Activated T-helper 1 cell treated with anti-CD3 and anti-CD28 coated beads, Interleukin-12 subunit alpha, Interleukin-12 subunit beta, Interleukin-2, Interleukin-4 antibody, amounts not matched to agents 30 ng/mL and 10 ng/mL and 1 ng/mL, durations not matched to agents 14 hours and 24 hours and 36 hours (primary cell): ENCODE results near the gene NPIPA5. TPM values are rescaled to one million over a fixed set of nuclear protein-coding genes. Genes with fewer than 3 reads are reported as not detected.
"Not testable (repeated sequence)": the region's sequence is repeated elsewhere in the genome, so short reads cannot be mapped to it uniquely, and the experiment has no call there.

Source experiments
- DNase-seq: peaks from one replicate; pipeline ENCODE4 v3.0.0; 2021; ENCODE audit warnings: low spot score
- H3K27ac Mint-ChIP-seq: one replicate; pipeline ENCODE4 v1.8.0; 2021; ENCODE audit warnings: mild to moderate bottlenecking, mixed read lengths
- H3K27me3 Mint-ChIP-seq: one replicate; pipeline ENCODE4 v1.8.0; 2022; ENCODE audit warnings: mild to moderate bottlenecking, moderate library complexity, mixed read lengths; ENCODE audit not compliant: insufficient read depth
- H3K36me3 Mint-ChIP-seq: one replicate; pipeline ENCODE4 v1.8.0; 2021; ENCODE audit warnings: low read depth, mixed read lengths
- H3K4me1 Mint-ChIP-seq: one replicate; pipeline ENCODE4 v1.8.0; 2021; ENCODE audit warnings: low read depth, mixed read lengths
- H3K4me3 Mint-ChIP-seq: one replicate; pipeline ENCODE4 v1.8.0; 2021; ENCODE audit warnings: mild to moderate bottlenecking, moderate library complexity, mixed read lengths
- H3K9me3 Mint-ChIP-seq: one replicate; pipeline ENCODE4 v1.8.0; 2021; ENCODE audit warnings: mixed read lengths
- intact Hi-C: fragments of 100-400 bp; cut with micrococcal nuclease; formaldehyde crosslinking; loops from one replicate; pipeline ENCODE4 v1.15.1; 2024
- total RNA-seq: library from RNA; stranded (reverse); gene quantifications from 2 replicates; pipeline ENCODE4 v1.2.3, GENCODE V29; 2022

Gene NPIPA5
- total RNA-seq, 1 donor from 2014 or later, result 11.0 TPM

GRCh38 chr16:15403392-15403995 is 25.4 kb upstream of the NPIPA5 start:
- no peaks in the 10 kb centered on the region for H3K9me3 Mint-ChIP-seq
- intact Hi-C loops, result no loop called here
- no peaks in the 10 kb centered on the region for H3K4me1 Mint-ChIP-seq
- DNase-seq, result no peak
- peaks cover 6% of the 10 kb centered on the region for H3K27me3 Mint-ChIP-seq
- H3K36me3 Mint-ChIP-seq, result no peaks in the 10 kb centered on the region
- H3K27ac Mint-ChIP-seq, result no peak overlapping the region
- no peak overlapping the region for H3K4me3 Mint-ChIP-seq

- H3K9me3 Mint-ChIP-seq, result no peaks in the 10 kb centered on the region
- intact Hi-C loops, result no loop called here
- H3K4me3 Mint-ChIP-seq, result no peak overlapping the region
- H3K27ac Mint-ChIP-seq, result no peak overlapping the region
- no peak for DNase-seq
- H3K27me3 Mint-ChIP-seq, result peaks cover 10% of the 10 kb centered on the region
- H3K36me3 Mint-ChIP-seq, result no peaks in the 10 kb centered on the region
- no peaks in the 10 kb centered on the region for H3K4me1 Mint-ChIP-seq
Measured at GRCh38 chr16:15401972-15402371, 23.9 kb upstream of the NPIPA5 start.

GRCh38 chr16:15400314-15400713 is 22.2 kb upstream of the NPIPA5 start:
- H3K4me1 Mint-ChIP-seq, H3K4me3 Mint-ChIP-seq, intact Hi-C loops, H3K27ac Mint-ChIP-seq, DNase-seq, H3K36me3 Mint-ChIP-seq, H3K9me3 Mint-ChIP-seq: not testable (repeated sequence)
- H3K27me3 Mint-ChIP-seq, result peaks cover 17% of the 10 kb centered on the region

GRCh38 chr16:15399317-15399716 is 21.2 kb upstream of the NPIPA5 start:
- Mint-ChIP-seq H3K27ac (no peak overlapping the region), H3K36me3 (no peaks in the 10 kb centered on the region), H3K27me3 (peaks cover 21% of the 10 kb centered on the region), H3K4me1 (no peaks in the 10 kb centered on the region), H3K9me3 (no peaks in the 10 kb centered on the region), H3K4me3 (no peak overlapping the region)
- DNase-seq, result no peak
- intact Hi-C loops, result no loop called here

- Mint-ChIP-seq H3K9me3 (no peaks in the 10 kb centered on the region), H3K4me3 (no peak overlapping the region), H3K4me1 (no peaks in the 10 kb centered on the region), H3K36me3 (no peaks in the 10 kb centered on the region), H3K27me3 (peaks cover 21% of the 10 kb centered on the region), H3K27ac (no peak overlapping the region)
- DNase-seq, result no peak
- intact Hi-C loops, result no loop called here
Measured at GRCh38 chr16:15398618-15399316, 20.7 kb upstream of the NPIPA5 start.

GRCh38 chr16:15396948-15397594 is 19.0 kb upstream of the NPIPA5 start:
- Mint-ChIP-seq H3K4me3 (no peak overlapping the region), H3K27ac (no peak overlapping the region), H3K27me3 (peaks cover 21% of the 10 kb centered on the region), H3K9me3 (no peaks in the 10 kb centered on the region), H3K36me3 (no peaks in the 10 kb centered on the region), H3K4me1 (no peaks in the 10 kb centered on the region)
- intact Hi-C loops, result no loop called here
- no peak for DNase-seq

GRCh38 chr16:15396509-15396829 is 18.4 kb upstream of the NPIPA5 start:
- DNase-seq, intact Hi-C loops, H3K9me3 Mint-ChIP-seq, H3K4me1 Mint-ChIP-seq, H3K27ac Mint-ChIP-seq, H3K4me3 Mint-ChIP-seq, H3K36me3 Mint-ChIP-seq: not testable (repeated sequence)
- H3K27me3 Mint-ChIP-seq, result peaks cover 21% of the 10 kb centered on the region

- intact Hi-C loops, H3K27ac Mint-ChIP-seq, H3K9me3 Mint-ChIP-seq, H3K4me1 Mint-ChIP-seq, H3K36me3 Mint-ChIP-seq, H3K4me3 Mint-ChIP-seq, DNase-seq: not testable (repeated sequence)
- H3K27me3 Mint-ChIP-seq, result peaks cover 21% of the 10 kb centered on the region
Measured at GRCh38 chr16:15395631-15396508, 17.8 kb upstream of the NPIPA5 start, which contains the start of gene MPV17L. Gene MPV17L (plus strand): TSS chr16:15395754. CDS start chr16:15395898, 144 bp downstream.

GRCh38 chr16:15393025-15393424 is 14.9 kb upstream of the NPIPA5 start:
- intact Hi-C loops, result not testable (repeated sequence)

GRCh38 chr16:15389916-15390315 is 11.8 kb upstream of the NPIPA5 start:
- H3K9me3 Mint-ChIP-seq, H3K4me3 Mint-ChIP-seq, H3K36me3 Mint-ChIP-seq, intact Hi-C loops, H3K27me3 Mint-ChIP-seq, DNase-seq, H3K4me1 Mint-ChIP-seq, H3K27ac Mint-ChIP-seq: not testable (repeated sequence)

More at GRCh38 chr16:15393025-15393424, 14.9 kb upstream of the NPIPA5 start:
- not testable (repeated sequence) for H3K4me3 Mint-ChIP-seq, H3K4me1 Mint-ChIP-seq, DNase-seq, H3K36me3 Mint-ChIP-seq, H3K27ac Mint-ChIP-seq, H3K9me3 Mint-ChIP-seq
- H3K27me3 Mint-ChIP-seq, result peaks cover 13% of the 10 kb centered on the region

- H3K27ac Mint-ChIP-seq, H3K36me3 Mint-ChIP-seq, H3K9me3 Mint-ChIP-seq, H3K4me1 Mint-ChIP-seq, intact Hi-C loops, H3K4me3 Mint-ChIP-seq, H3K27me3 Mint-ChIP-seq, DNase-seq: not testable (repeated sequence)
Measured at GRCh38 chr16:15388060-15388459, 10.0 kb upstream of the NPIPA5 start.

- intact Hi-C loops, H3K27ac Mint-ChIP-seq, H3K4me1 Mint-ChIP-seq, H3K9me3 Mint-ChIP-seq, H3K4me3 Mint-ChIP-seq, H3K27me3 Mint-ChIP-seq, DNase-seq, H3K36me3 Mint-ChIP-seq: not testable (repeated sequence)
Measured at GRCh38 chr16:15382810-15383209, 4.7 kb upstream of the NPIPA5 start.

GRCh38 chr16:15357495-15357894 is 20.6 kb downstream of the NPIPA5 start:
- intact Hi-C loops, H3K4me3 Mint-ChIP-seq, H3K36me3 Mint-ChIP-seq, H3K4me1 Mint-ChIP-seq, DNase-seq, H3K27ac Mint-ChIP-seq, H3K27me3 Mint-ChIP-seq, H3K9me3 Mint-ChIP-seq: not testable (repeated sequence)
